Thoracic aorta (tissue), 2 donors: ENCODE data around the gene PARD3. TPM values are rescaled to one million over a fixed set of nuclear protein-coding genes. Genes with fewer than 3 reads are reported as not detected.

Source experiments
- ATAC-seq: fragments of 150-250 bp; one replicate; pipeline ENCODE4 v1.8.0; 2017; ENCODE audit warnings: low read depth; ENCODE audit not compliant: insufficient number of reproducible peaks, low FRiP score
- DNase-seq: peaks from one replicate; pipeline ENCODE4 v3.0.0-alpha.2; 2020; ENCODE audit warnings: low spot score
- H3K27ac ChIP-seq, 2 donors: fragments of 200-600 bp; sonication (generic); 1 replicate in 1 of 2; 2 replicates in 1 of 2; pipeline ENCODE4 v1.5.1; 2016; ENCODE audit warnings: mild to moderate bottlenecking in 2 of 2, moderate library complexity in 2 of 2
- H3K27me3 ChIP-seq: fragments of 200-600 bp; sonication (generic); replicated peaks from 2 replicates; pipeline ENCODE4 v1.6.0; 2016; ENCODE audit warnings: mild to moderate bottlenecking; ENCODE audit not compliant: insufficient read depth
- H3K36me3 ChIP-seq: fragments of 200-600 bp; sonication (generic); one replicate; pipeline ENCODE4 v1.5.1; 2016
- H3K4me1 ChIP-seq, 2 donors: fragments of 200-600 bp; sonication (generic); 1 replicate in 1 of 2; 2 replicates in 1 of 2; pipeline versions ENCODE4 v1.5.1 to v1.6.0; 2016; ENCODE audit warnings: low read depth in 2 of 2, mild to moderate bottlenecking in 1 of 2; ENCODE audit not compliant: control insufficient read depth in 1 of 2
- H3K4me3 ChIP-seq: fragments of 200-600 bp; sonication (generic); 2 replicates; pipeline ENCODE4 v1.5.1; 2016; ENCODE audit warnings: mild to moderate bottlenecking
- H3K9me3 ChIP-seq: fragments of 200-600 bp; sonication (generic); 2 replicates; pipeline ENCODE4 v1.5.1; 2016
- CTCF ChIP-seq: fragments of 200-600 bp; sonication (generic); IDR thresholded peaks from one replicate; pipeline ENCODE4 v1.5.1; 2019; ENCODE audit warnings: antibody characterized with exemption
- total RNA-seq, 2 donors: library from RNA; depleted of rRNA; stranded (reverse); fragments of >200 nt; gene quantifications; one replicate each; pipeline versions ENCODE4 v1.1.0 to v1.2.3, GENCODE V29; 2016

The PARD3 gene
- total RNA-seq, 2 donors from 2014 or later = 16.7 to 34.5 TPM

GRCh38 chr10:34731885-34732701, 83.0 kb downstream of the PARD3 start:
- DNase-seq (no peak), ATAC-seq (no peak)
- TF ChIP-seq CTCF = no peak
- Histone ChIP-seq H3K9me3 (no peaks in the 10 kb centered on the region), H3K27ac (no peak overlapping the region), H3K4me1 (peaks cover 8 to 20% of the 10 kb centered on the region in 2 donors), H3K27me3 (no peaks in the 10 kb centered on the region), H3K4me3 (no peak overlapping the region), H3K36me3 (no peaks in the 10 kb centered on the region)

- H3K27me3 ChIP-seq = no peaks in the 10 kb centered on the region
- H3K4me1 ChIP-seq = peaks cover 8 to 20% of the 10 kb centered on the region in 2 donors
- H3K36me3 ChIP-seq = no peaks in the 10 kb centered on the region
- H3K4me3 ChIP-seq = no peak overlapping the region
- no peak for TF ChIP-seq CTCF
- no peak overlapping the region for H3K27ac ChIP-seq
- DNase-seq = no peak
- no peaks in the 10 kb centered on the region for H3K9me3 ChIP-seq
- no peak for ATAC-seq
Observed at GRCh38 chr10:34731213-34731612, 83.9 kb downstream of the PARD3 start.

GRCh38 chr10:34730726-34731125, 84.4 kb downstream of the PARD3 start:
- H3K27me3 ChIP-seq = no peaks in the 10 kb centered on the region
- H3K4me1 ChIP-seq = peaks cover 8 to 20% of the 10 kb centered on the region in 2 donors
- no peak for TF ChIP-seq CTCF
- DNase-seq (no peak), ATAC-seq (no peak)
- H3K9me3 ChIP-seq = no peaks in the 10 kb centered on the region
- H3K36me3 ChIP-seq = no peaks in the 10 kb centered on the region
- no peak overlapping the region for H3K27ac ChIP-seq
- no peak overlapping the region for H3K4me3 ChIP-seq

- ATAC-seq = no peak
- Histone ChIP-seq H3K9me3 (no peaks in the 10 kb centered on the region), H3K4me3 (no peak overlapping the region), H3K4me1 (peaks cover 8 to 20% of the 10 kb centered on the region in 2 donors), H3K36me3 (no peaks in the 10 kb centered on the region), H3K27me3 (no peaks in the 10 kb centered on the region), H3K27ac (no peak overlapping the region)
- DNase-seq = no peak
- TF ChIP-seq CTCF = no peak
Observed at GRCh38 chr10:34729619-34730018, 85.5 kb downstream of the PARD3 start.

- ATAC-seq (no peak), DNase-seq (no peak)
- Histone ChIP-seq H3K27me3 (no peaks in the 10 kb centered on the region), H3K27ac (no peak overlapping the region), H3K36me3 (no peaks in the 10 kb centered on the region), H3K4me1 (peaks cover 8 to 20% of the 10 kb centered on the region in 2 donors), H3K9me3 (no peaks in the 10 kb centered on the region), H3K4me3 (no peak overlapping the region)
- no peak for TF ChIP-seq CTCF
Observed at GRCh38 chr10:34728361-34728760, 86.7 kb downstream of the PARD3 start.
